ENCODE data around the gene ASAP2.

- TF ChIP-seq CTCF (optimal IDR thresholded peaks at IDR 0.05 in 1 of 3, IDR thresholded peaks at IDR 0.05 in 1 of 3, conservative IDR thresholded peaks at IDR 0.05 in 1 of 3; ENCODE audit: extremely low read depth in 1 of 3, insufficient read depth in 2 of 3, low read length in 3 of 3) (no peak), EZH2 (IDR thresholded peaks at IDR 0.05; ENCODE audit: low read length) (no peak)
Observed at GRCh38 chr2:9319338-9319715, 112.7 kb downstream of the ASAP2 start.
